Measurements from ENCODE around the gene PROCR. TPM values are rescaled to one million over a fixed set of nuclear protein-coding genes. Genes with fewer than 3 reads are reported as not detected.
"Not testable (repeated sequence)": the region's sequence is repeated elsewhere in the genome, so short reads cannot be mapped to it uniquely, and the experiment has no call there.

The PROCR gene
- total RNA-seq, 1 donor from 2014 or later, result 9.8 TPM

DNA sequence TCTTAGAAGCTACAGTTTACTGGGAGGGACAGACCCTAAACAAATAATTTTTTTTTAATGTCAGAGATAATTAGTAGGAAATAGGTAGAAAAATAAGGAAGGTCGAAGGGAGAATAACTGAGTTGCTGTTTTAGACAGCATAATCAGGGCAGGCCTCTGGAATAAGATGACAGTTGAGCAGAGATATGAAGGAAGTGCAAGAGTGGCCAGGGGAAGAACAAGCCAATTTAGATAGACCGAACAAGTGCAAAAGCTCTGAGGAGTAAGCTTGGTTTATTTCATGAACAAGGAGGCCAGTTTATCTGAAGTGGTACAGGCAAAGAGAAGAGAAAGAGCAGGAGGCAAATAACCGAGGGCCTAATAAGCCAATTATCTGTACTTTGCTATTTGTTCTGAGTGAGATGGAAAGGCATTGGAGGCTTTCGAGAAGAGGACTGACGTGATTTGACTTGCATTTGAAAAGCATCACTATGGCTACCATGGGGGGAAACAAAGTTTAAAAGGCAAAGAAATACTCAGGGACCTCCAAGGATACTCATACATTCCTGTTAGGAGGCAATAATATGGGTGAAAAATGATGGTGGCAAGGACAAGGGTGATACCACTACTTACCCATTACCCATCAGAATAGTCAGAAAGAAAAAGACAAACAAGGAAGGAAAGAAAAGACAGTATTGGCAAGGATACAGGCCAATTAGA, 19.7 kb downstream of the PROCR start:
- TF ChIP-seq, protein P1, sequence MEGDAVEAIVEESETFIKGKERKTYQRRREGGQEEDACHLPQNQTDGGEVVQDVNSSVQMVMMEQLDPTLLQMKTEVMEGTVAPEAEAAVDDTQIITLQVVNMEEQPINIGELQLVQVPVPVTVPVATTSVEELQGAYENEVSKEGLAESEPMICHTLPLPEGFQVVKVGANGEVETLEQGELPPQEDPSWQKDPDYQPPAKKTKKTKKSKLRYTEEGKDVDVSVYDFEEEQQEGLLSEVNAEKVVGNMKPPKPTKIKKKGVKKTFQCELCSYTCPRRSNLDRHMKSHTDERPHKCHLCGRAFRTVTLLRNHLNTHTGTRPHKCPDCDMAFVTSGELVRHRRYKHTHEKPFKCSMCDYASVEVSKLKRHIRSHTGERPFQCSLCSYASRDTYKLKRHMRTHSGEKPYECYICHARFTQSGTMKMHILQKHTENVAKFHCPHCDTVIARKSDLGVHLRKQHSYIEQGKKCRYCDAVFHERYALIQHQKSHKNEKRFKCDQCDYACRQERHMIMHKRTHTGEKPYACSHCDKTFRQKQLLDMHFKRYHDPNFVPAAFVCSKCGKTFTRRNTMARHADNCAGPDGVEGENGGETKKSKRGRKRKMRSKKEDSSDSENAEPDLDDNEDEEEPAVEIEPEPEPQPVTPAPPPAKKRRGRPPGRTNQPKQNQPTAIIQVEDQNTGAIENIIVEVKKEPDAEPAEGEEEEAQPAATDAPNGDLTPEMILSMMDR (IDR thresholded peaks at IDR 0.05; ENCODE audit: borderline replicate concordance), result no peak
- no peak overlapping the region for H3K4me3 ChIP-seq
- intact Hi-C loops (cut with micrococcal nuclease), result no loop called here

DNA sequence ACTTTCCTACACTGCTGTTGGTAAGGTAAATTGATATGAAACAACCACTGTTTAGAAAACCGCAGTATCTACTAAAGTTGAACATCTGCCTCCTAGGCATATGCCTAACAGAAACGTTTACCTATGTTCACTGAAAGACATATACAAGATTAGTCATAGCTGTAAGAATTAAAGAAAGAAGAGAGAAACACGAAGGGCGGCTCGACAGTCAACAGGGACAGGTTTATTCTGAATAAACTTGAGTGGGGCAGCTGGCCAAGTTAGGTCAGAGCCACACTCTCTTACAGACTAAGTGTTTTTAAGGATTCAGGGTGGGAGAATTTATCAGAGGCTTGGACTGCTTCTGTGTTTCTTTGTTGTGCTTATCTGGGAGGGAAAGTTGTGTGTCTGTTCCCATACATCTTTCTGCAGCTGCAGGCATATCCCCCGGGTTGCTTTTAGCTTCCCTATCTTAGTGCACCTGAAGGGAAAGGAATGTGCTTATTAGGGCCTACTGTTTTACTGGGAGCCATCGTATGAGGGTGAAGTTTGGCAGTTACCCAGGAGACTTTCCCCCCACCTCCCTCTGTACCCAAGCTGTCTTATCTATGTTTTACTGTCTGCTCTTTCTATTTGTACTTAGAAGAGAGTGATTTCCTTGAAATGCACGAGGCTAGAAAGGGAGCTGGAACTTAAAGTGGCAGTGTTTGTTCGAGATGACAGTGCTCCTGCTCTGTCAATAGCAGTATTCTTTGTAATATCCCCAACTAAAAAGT, 20.4 kb downstream of the PROCR start:
- Histone ChIP-seq H3K27me3 (ENCODE audit: low read depth) (no peaks in the 10 kb centered on the region), H3K4me1 (peaks cover 22% of the 10 kb centered on the region), H3K36me3 (peaks cover 9% of the 10 kb centered on the region), H3K9me3 (replicated peaks) (peaks cover 14% of the 10 kb centered on the region), H3K4me3 (no peak overlapping the region), H3K27ac (replicated peaks) (no peak overlapping the region)
- intact Hi-C loops (cut with micrococcal nuclease), result no loop called here
- no peak for DNase-seq
- TF ChIP-seq, protein P1 (IDR thresholded peaks at IDR 0.05; ENCODE audit: borderline replicate concordance), result no peak

More for the DNA sequence above, 19.7 kb downstream of the PROCR start:
- Histone ChIP-seq H3K36me3 (peaks cover 7% of the 10 kb centered on the region), H3K27me3 (ENCODE audit: low read depth) (no peaks in the 10 kb centered on the region), H3K4me1 (peaks cover 22% of the 10 kb centered on the region), H3K9me3 (replicated peaks) (peaks cover 9% of the 10 kb centered on the region), H3K27ac (replicated peaks) (no peak overlapping the region)
- DNase-seq, result no peak

DNA sequence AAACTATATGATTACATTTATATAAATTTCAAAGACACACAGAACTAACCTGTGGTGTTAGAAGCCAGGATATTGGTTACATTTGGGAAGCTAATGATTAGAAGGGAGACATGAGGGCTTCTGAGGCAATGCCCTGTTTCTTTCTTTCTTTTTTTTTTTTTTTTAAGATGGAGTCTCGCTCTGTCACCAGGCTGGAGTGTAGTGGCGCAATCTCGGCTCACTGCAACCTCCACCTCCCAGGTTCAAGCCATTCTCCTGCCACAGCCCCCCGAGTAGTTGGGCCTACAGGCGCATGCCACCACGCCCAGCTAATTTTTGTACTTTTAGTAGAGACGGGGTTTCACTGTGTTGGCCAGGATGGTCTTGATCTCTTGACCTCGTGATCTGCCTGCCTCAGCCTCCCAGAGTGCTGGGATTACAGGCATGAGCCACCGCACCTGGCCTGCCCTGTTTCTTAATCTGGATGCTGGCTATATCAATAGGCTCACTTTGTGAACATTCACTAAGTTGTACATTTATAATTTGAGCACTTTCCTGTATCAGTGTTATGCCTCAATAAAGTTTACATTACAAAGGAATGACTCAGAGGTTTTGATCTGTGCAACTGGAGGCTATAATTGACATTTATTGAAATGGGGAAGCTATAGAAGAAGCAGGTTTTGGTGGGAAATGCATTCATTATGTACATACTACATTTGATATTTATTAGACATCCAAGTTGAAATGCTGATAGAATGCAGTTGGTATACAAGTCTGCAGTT, 21.3 kb downstream of the PROCR start:
- H3K4me3 ChIP-seq; DNase-seq; H3K27me3 ChIP-seq (ENCODE audit: low read depth); H3K36me3 ChIP-seq; H3K27ac ChIP-seq (replicated peaks); intact Hi-C loops (cut with micrococcal nuclease): not testable (repeated sequence)
- Histone ChIP-seq H3K4me1 (peaks cover 22% of the 10 kb centered on the region), H3K9me3 (replicated peaks) (peaks cover 14% of the 10 kb centered on the region)

DNA sequence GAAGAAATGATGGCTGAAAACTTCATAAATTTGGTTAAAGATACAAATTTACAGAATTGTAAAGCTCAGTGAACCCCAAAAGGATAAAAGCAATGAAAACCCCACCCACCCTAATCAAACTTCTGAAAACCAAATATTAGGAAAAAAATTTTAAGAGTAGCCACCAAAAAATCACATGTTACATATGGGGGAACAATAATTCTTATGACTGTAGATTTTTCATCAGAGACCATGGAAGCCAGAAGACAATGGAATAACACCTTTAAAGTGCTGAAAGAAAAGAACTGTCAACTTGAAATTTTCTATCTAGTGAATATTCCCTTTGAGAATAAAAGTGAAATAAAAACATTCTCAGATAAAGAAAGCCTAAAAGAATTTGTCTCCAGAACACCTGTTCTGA, 24.4 kb downstream of the PROCR start:
- peaks cover 21% of the 10 kb centered on the region for H3K9me3 ChIP-seq (replicated peaks)
- intact Hi-C loops (cut with micrococcal nuclease), result no loop called here
- H3K27ac ChIP-seq (replicated peaks), result no peak overlapping the region
- peaks cover 20% of the 10 kb centered on the region for H3K4me1 ChIP-seq
- peaks cover 15% of the 10 kb centered on the region for H3K36me3 ChIP-seq
- DNase-seq, result no peak
- H3K27me3 ChIP-seq (ENCODE audit: low read depth), result no peaks in the 10 kb centered on the region
- TF ChIP-seq, protein P1 (IDR thresholded peaks at IDR 0.05; ENCODE audit: borderline replicate concordance), result no peak
- H3K4me3 ChIP-seq, result no peak overlapping the region

DNA sequence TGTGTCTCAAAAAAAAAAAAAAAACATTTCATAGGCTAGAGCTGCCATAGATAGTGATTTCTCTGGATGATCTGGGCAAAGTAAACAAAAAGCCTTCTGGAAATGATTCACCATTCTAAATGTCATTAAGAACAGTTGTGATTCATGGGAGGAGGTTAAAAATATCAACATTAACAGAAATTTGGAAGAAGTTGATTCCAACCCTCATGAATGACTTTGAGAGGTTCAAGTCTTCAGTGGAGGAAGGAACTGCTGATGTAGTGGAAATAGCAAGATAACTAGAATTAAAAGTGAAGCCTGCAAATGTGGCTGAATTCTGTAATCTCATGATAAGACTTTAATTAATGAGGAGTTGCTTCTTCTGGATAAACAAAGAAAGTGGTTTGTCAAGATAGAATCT, 27.9 kb downstream of the PROCR start:
- Histone ChIP-seq H3K27me3 (ENCODE audit: low read depth) (no peaks in the 10 kb centered on the region), H3K27ac (replicated peaks) (no peak overlapping the region), H3K4me3 (no peak overlapping the region), H3K9me3 (replicated peaks) (peaks cover 21% of the 10 kb centered on the region), H3K4me1 (no peaks in the 10 kb centered on the region), H3K36me3 (peaks cover 15% of the 10 kb centered on the region)
- no peak for DNase-seq
- TF ChIP-seq, protein P1 (IDR thresholded peaks at IDR 0.05; ENCODE audit: borderline replicate concordance), result no peak
- intact Hi-C loops (cut with micrococcal nuclease), result no loop called here
